Kidney (tissue), 14 donors: ENCODE results near the gene SLC2A9. TPM values are rescaled to one million over a fixed set of nuclear protein-coding genes. Genes with fewer than 3 reads are reported as not detected.

Experiments used
- DNase-seq, 5 donors: peaks; one replicate each; pipeline ENCODE4 v3.0.0-alpha.2; 2013 to 2020
- FAIRE-seq: peaks from 2 replicates; lab custom pipeline; 2012; peaks lifted over from hg19 to GRCh38; lab: Jason Lieb, UNC
- H3K27ac ChIP-seq, 2 donors: one replicate each; pipeline ENCODE4 v1.7.0; 2013; ENCODE audit warnings: low read depth in 2 of 2, low read length in 2 of 2, inconsistent platforms in 1 of 2
- H3K27me3 ChIP-seq: one replicate; pipeline ENCODE4 v1.7.1; 2013; ENCODE audit warnings: low read length, inconsistent platforms; ENCODE audit not compliant: control insufficient read depth, insufficient read depth
- H3K36me3 ChIP-seq, 3 donors: one replicate each; pipeline versions ENCODE4 v1.7.0 to v1.7.1; 2013; ENCODE audit warnings: low read length in 3 of 3, control low read depth in 1 of 3, inconsistent platforms in 1 of 3; ENCODE audit not compliant: insufficient read depth in 3 of 3, control insufficient read depth in 2 of 3
- H3K4me1 ChIP-seq, 3 donors: one replicate each; pipeline versions ENCODE4 v1.7.0 to v1.7.1; 2013; ENCODE audit warnings: low read length in 3 of 3, inconsistent platforms in 1 of 3, low read depth in 1 of 3; ENCODE audit not compliant: control insufficient read depth in 2 of 3, insufficient read depth in 2 of 3
- H3K4me3 ChIP-seq, 3 donors: one replicate each; pipeline versions ENCODE4 v1.7.0 to v1.8.1; 2013; ENCODE audit warnings: low read length in 3 of 3, control low read depth in 1 of 3, inconsistent platforms in 1 of 3
- H3K9ac ChIP-seq, 3 donors: one replicate each; pipeline versions ENCODE4 v1.7.0 to v1.7.1; 2013; ENCODE audit warnings: low read length in 3 of 3, control low read depth in 1 of 3, inconsistent platforms in 1 of 3
- H3K9me3 ChIP-seq, 3 donors: one replicate each; pipeline versions ENCODE4 v1.7.0 to v1.7.1; 2013; ENCODE audit warnings: low read length in 3 of 3, control low read depth in 1 of 3, inconsistent platforms in 1 of 3; ENCODE audit not compliant: control insufficient read depth in 2 of 3, insufficient read depth in 1 of 3
- CTCF ChIP-seq: IDR thresholded peaks from 3 replicates; pipeline ENCODE4 v1.5.1; 2012; ENCODE audit warnings: mild to moderate bottlenecking, moderate library complexity, borderline replicate concordance; ENCODE audit not compliant: insufficient read depth; ENCODE audit errors: extremely low read depth
- intact Hi-C: fragments of 100-400 bp; cut with DNase I; formaldehyde crosslinking; loops from one replicate; pipeline ENCODE4 v1.11.1; 2022
- polyA plus RNA-seq: library from polyadenylated mRNA; stranded (reverse); fragments of 350-450 nt; fragmentation: Illumina TruSeq; extraction: RNeasy Lipid Tissue Mini Kit (QIAGEN cat#74804); gene quantifications from one replicate; pipeline ENCODE4 v1.2.3, GENCODE V29; 2014; ENCODE audit warnings: low read depth, low replicate concordance; ENCODE audit not compliant: insufficient read depth
- total RNA-seq: library from RNA; stranded (reverse); fragmentation: NEBNext Ultra II Directional; extraction: Animal tissue kit (Norgen Biotek cat#: 25700); gene quantifications from one replicate; pipeline ENCODE4 v1.2.1, GENCODE V29; 2021
- donor health status: control.
- donor health status: control.
- donor health status: control.
- donor health status: control.
- donor health status: control.
- donor health status: DM: yes; HTN: yes; CAD: no.
- donor health status: Normal renal cell carcinoma (clear cell type).

Gene SLC2A9
- total and polyA plus RNA-seq, 2 donors from 2014 or later = 41.5 to 47.6 TPM

- H3K9me3 ChIP-seq = no peaks in the 10 kb centered on the region
- H3K9ac ChIP-seq = no peak overlapping the region
- peaks cover 0 to 33% (median 24%) of the 10 kb centered on the region in 3 donors for H3K36me3 ChIP-seq
- H3K4me1 ChIP-seq = peaks cover 0 to 2% (median 0%) of the 10 kb centered on the region in 3 donors
- no peak overlapping the region for H3K4me3 ChIP-seq
- no peak overlapping the region for H3K27ac ChIP-seq
- no peaks in the 10 kb centered on the region for H3K27me3 ChIP-seq
- no peak for FAIRE-seq
- TF ChIP-seq CTCF = no peak
- intact Hi-C loops = no loop called here
- DNase-seq = no peak
Observed at GRCh38 chr4:9994246-9994847, 26.9 kb downstream of the SLC2A9 start.

- no peak for TF ChIP-seq CTCF
- Histone ChIP-seq H3K4me3 (no peak overlapping the region), H3K36me3 (peaks cover 0 to 29% (median 19%) of the 10 kb centered on the region in 3 donors), H3K9ac (no peak overlapping the region), H3K27me3 (no peaks in the 10 kb centered on the region), H3K27ac (no peak overlapping the region), H3K9me3 (no peaks in the 10 kb centered on the region), H3K4me1 (peaks cover 0 to 2% (median 0%) of the 10 kb centered on the region in 3 donors)
- no peak for FAIRE-seq
- intact Hi-C loops = no loop called here
- no peak for DNase-seq
Observed at GRCh38 chr4:9989918-9990635, 31.2 kb downstream of the SLC2A9 start.

GRCh38 chr4:9988933-9989332 is 32.4 kb downstream of the SLC2A9 start:
- Histone ChIP-seq H3K9me3 (no peaks in the 10 kb centered on the region), H3K36me3 (peaks cover 0 to 27% (median 22%) of the 10 kb centered on the region in 3 donors), H3K27ac (no peak overlapping the region), H3K4me3 (no peak overlapping the region), H3K27me3 (no peaks in the 10 kb centered on the region), H3K4me1 (no peaks in the 10 kb centered on the region), H3K9ac (no peak overlapping the region)
- TF ChIP-seq CTCF = no peak
- FAIRE-seq (no peak), DNase-seq (no peak)
- intact Hi-C loops = no loop called here
